WERI-Rb-1 (cell line): ENCODE results near the gene LIN52.

Experiments used
- DNase-seq: peaks from one replicate; pipeline ENCODE4 v3.0.0-alpha.2; 2020
- H3K27ac ChIP-seq: fragments of 250-450 bp; sonication (Bioruptor Pico); 2 replicates; pipeline ENCODE4 v1.5.1; 2020; ENCODE audit warnings: mild to moderate bottlenecking, moderate library complexity
- H3K27me3 ChIP-seq: fragments of 250-450 bp; sonication (Bioruptor Pico); 2 replicates; pipeline ENCODE4 v1.5.1; 2021; ENCODE audit warnings: mild to moderate bottlenecking, low read depth, moderate library complexity; ENCODE audit not compliant: insufficient read depth, severe bottlenecking
- H3K36me3 ChIP-seq: fragments of 250-450 bp; sonication (Bioruptor Pico); 2 replicates; pipeline ENCODE4 v1.5.1; 2020; ENCODE audit warnings: mild to moderate bottlenecking, moderate library complexity
- H3K4me3 ChIP-seq: 2 replicates; pipeline ENCODE4 v1.5.1; 2011; ENCODE audit warnings: low read depth, mild to moderate bottlenecking, control low read depth, low read length
- H3K9me3 ChIP-seq: fragments of 250-450 bp; sonication (Bioruptor Pico); 2 replicates; pipeline ENCODE4 v1.5.1; 2021; ENCODE audit warnings: mild to moderate bottlenecking, moderate library complexity; ENCODE audit not compliant: severe bottlenecking
- TF ChIP-seq, protein P1 (sequence below): IDR thresholded peaks from 2 replicates; pipeline ENCODE4 v1.5.1; 2011; ENCODE audit warnings: low read depth, mild to moderate bottlenecking, control low read depth, inconsistent platforms, low read length

LIN52 gene

DNA sequence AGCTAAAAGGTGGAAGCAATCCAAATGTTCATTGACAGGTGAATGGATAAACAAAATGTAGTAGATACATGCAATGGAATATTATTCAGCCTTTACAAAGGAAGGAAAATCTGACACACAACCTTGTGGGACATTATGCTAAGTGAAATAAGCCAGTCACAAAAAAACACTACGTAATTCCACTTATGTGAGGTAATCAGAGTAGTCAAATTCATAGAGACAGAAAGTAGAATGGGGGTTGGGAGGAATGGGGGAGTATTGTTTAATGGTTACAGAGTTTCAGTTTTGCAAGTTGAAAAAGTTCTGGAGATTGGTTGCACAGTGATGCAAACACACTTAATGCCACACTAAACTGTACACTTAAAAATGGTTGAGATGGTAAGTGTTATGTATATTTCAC, 62.8 kb downstream of the LIN52 start:
- H3K36me3 ChIP-seq = no peaks in the 10 kb centered on the region
- H3K4me3 ChIP-seq = no peak overlapping the region
- DNase-seq = no peak
- H3K27me3 ChIP-seq = no peaks in the 10 kb centered on the region
- H3K27ac ChIP-seq = no peak overlapping the region
- H3K9me3 ChIP-seq = no peaks in the 10 kb centered on the region
- TF ChIP-seq, protein P1, sequence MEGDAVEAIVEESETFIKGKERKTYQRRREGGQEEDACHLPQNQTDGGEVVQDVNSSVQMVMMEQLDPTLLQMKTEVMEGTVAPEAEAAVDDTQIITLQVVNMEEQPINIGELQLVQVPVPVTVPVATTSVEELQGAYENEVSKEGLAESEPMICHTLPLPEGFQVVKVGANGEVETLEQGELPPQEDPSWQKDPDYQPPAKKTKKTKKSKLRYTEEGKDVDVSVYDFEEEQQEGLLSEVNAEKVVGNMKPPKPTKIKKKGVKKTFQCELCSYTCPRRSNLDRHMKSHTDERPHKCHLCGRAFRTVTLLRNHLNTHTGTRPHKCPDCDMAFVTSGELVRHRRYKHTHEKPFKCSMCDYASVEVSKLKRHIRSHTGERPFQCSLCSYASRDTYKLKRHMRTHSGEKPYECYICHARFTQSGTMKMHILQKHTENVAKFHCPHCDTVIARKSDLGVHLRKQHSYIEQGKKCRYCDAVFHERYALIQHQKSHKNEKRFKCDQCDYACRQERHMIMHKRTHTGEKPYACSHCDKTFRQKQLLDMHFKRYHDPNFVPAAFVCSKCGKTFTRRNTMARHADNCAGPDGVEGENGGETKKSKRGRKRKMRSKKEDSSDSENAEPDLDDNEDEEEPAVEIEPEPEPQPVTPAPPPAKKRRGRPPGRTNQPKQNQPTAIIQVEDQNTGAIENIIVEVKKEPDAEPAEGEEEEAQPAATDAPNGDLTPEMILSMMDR = no peak

DNA sequence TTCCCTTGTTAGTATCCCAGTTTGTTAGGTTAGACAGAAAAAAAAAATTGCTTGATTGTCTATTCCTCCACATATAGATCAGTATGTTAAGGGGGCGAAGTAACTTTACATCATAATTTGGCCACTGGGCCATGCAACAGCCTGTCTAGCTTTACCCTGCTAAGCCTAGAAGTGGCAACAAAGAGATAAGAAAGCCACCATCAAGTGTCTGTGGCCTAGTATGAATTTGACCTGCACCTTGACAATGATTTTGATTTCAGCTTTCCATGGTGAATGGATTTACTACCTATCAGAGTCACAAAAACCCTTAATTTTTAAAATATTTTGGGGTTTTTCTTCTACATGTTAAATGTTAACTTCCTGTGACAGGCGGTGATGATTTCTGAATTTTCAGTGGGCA, 63.9 kb downstream of the LIN52 start:
- no peaks in the 10 kb centered on the region for H3K36me3 ChIP-seq
- TF ChIP-seq, protein P1 = no peak
- H3K27ac ChIP-seq = no peak overlapping the region
- DNase-seq = no peak
- no peaks in the 10 kb centered on the region for H3K9me3 ChIP-seq
- no peaks in the 10 kb centered on the region for H3K27me3 ChIP-seq
- H3K4me3 ChIP-seq = no peak overlapping the region

DNA sequence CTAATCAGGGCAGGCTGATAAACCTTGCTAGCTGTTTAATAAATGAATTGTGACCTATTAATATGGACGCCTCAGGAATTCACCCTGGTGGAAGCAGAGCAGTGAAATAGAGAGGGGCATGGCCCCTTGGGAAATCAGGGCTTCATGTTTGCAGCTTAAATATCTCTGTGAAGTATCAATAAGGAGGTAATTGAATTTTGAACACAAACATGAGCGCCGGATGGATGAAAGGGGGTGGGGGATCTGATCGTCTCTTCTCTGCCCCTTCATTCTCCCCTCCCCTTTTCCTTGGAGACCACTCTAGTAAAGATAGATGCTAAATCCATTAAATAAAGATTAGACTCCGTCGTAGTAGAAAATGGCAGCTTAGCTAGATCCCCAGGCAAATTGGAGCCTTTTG, 70.5 kb downstream of the LIN52 start:
- no peak for DNase-seq
- Histone ChIP-seq H3K36me3 (no peaks in the 10 kb centered on the region), H3K27ac (peak overlapping the region; percentile 50), H3K9me3 (no peaks in the 10 kb centered on the region), H3K27me3 (no peaks in the 10 kb centered on the region), H3K4me3 (peak overlapping the region; percentile 19)
- TF ChIP-seq, protein P1 = no peak

DNA sequence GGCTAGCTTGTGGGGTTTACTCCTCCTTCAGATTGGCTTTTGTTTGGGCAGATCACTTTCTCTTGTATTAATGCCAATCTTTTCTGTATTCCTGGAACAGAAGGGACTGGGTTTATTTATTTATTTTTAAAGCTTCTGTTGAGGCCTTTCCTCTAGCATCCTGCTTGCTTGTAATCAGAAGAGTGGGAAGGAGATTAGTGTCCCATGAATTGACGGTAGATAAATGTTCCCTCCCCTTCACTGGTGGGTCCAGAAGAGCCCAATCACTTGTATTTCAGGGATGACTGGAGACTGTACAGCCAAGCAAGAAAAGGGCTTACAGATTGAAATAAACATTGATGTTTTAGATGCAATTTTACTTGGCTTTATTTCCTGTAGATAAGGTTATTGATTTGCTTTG, 71.0 kb downstream of the LIN52 start:
- Histone ChIP-seq H3K9me3 (no peaks in the 10 kb centered on the region), H3K4me3 (0 out of 2 replicates have a peak overlapping the region, but pooled peaks have one; percentile 19), H3K27me3 (no peaks in the 10 kb centered on the region), H3K36me3 (no peaks in the 10 kb centered on the region), H3K27ac (peak overlapping the region; percentile 50; the same call in 1 of the 2 replicates)
- TF ChIP-seq, protein P1 = no peak
- peak; percentile 35 for DNase-seq

DNA sequence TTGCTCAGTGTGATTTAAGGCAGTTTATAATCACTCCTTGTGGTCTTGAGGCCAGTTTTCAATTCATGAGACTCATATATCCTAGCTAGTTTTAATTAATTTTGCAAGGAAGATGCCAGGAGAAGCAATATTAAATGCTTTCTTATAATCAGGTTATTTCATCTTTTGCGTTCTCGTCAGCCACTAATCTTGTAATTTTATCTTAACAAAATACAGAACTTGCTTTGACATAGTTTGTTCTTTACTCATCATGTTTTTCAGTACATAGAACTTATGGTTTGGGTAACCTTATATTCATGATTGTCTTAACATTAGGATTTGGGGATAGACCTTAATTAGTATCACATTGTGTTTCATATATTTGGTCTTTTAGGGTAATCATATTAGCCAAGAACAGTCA, 76.0 kb downstream of the LIN52 start:
- H3K9me3 ChIP-seq = no peaks in the 10 kb centered on the region
- H3K27me3 ChIP-seq = no peaks in the 10 kb centered on the region
- H3K4me3 ChIP-seq = no peak overlapping the region
- no peak for DNase-seq
- TF ChIP-seq, protein P1 = no peak
- H3K27ac ChIP-seq = no peak overlapping the region
- no peaks in the 10 kb centered on the region for H3K36me3 ChIP-seq

DNA sequence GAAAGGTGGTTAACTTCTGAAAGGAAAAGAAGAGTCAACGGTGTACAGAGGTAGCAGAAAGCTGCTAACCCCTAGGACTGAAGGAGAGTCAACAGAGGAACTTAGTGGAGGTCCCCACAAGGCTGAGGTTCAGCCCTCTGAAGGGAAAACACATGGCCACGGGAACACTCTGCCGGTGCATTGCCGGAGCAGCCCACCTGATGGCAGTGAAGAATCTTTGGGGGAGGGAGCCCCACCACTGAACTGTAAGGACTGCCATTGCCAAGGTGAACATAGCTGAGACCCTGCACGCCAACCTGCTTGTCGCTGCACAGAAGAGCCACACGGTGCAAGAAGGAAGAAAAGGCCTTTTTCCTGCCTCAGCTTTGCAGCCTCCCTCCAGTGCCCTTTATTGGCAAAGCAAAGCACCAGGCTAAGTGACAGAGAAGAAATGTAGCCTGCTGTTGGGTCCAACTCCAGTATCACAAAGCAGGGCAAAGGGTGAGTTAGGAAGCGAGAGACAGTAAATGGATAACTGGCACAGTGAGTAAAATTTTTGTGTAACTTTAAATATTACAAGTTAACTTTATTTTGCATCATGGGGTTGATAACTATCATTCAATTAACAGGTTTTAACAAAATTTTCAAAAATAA, 76.9 kb downstream of the LIN52 start:
- TF ChIP-seq, protein P1 = no peak
- DNase-seq = peak; percentile 16
- Histone ChIP-seq H3K27me3 (no peaks in the 10 kb centered on the region), H3K9me3 (no peaks in the 10 kb centered on the region), H3K27ac (no peak overlapping the region), H3K36me3 (no peaks in the 10 kb centered on the region), H3K4me3 (no peak overlapping the region)
